ENCODE data around the gene KIF4A.

GRCh38 chrX:70437011-70437410 lies 147.1 kb downstream of the KIF4A start:
- no peak for TF ChIP-seq CTCF (IDR thresholded peaks at IDR 0.05)
- no peak for TF ChIP-seq POLR2A (IDR thresholded peaks at IDR 0.05)
